T-cell (primary cell): Measurements from ENCODE around the gene C10orf90. TPM values are rescaled to one million over a fixed set of nuclear protein-coding genes. Genes with fewer than 3 reads are reported as not detected.

Experiments
- ATAC-seq, 4 experiments: fragments of 200-7000 bp in 3 of 4; fragments of 150-1000 bp in 1 of 4; cut with Tn5 transposase; replicated peaks in 1 of 4; 1 replicate in 3 of 4; 2 replicates in 1 of 4; pipeline ENCODE4 v1.10.0; 2021; ENCODE audit warnings: moderate library complexity in 3 of 4, mild to moderate bottlenecking in 2 of 4, moderate number of reproducible peaks in 1 of 4
- CTCF ChIA-PET, 2 donors: fragments of 300-600 bp; sonication (Branson Sonifier 250); formaldehyde crosslinking; loops; one replicate each; lab custom pipeline; 2022; ENCODE audit warnings: antibody characterized with exemption in 2 of 2; lab: Charles Lee
- POLR2A ChIA-PET, 2 donors: fragments of 300-600 bp; sonication (Branson Sonifier 250); formaldehyde crosslinking; loops; one replicate each; lab custom pipeline; 2022; ENCODE audit warnings: antibody characterized with exemption in 2 of 2; lab: Charles Lee
- DNase-seq, 35 experiments: peaks; one replicate each; pipeline versions ENCODE4 v3.0.0 to v3.0.0-alpha.2; 2013 to 2023
- H3K27ac ChIP-seq: one replicate; pipeline ENCODE4 v1.5.1; 2013; ENCODE audit warnings: low read length
- H3K27me3 ChIP-seq, 2 experiments: replicated peaks in 1 of 2; 1 replicate in 1 of 2; 2 replicates in 1 of 2; pipeline versions ENCODE4 v1.6.1 to v1.7.0; 2013; ENCODE audit warnings: low read length in 1 of 2, mixed read lengths in 1 of 2; ENCODE audit not compliant: control insufficient read depth in 2 of 2, insufficient read depth in 2 of 2; ENCODE audit errors: extremely low read depth in 1 of 2
- H3K36me3 ChIP-seq, 2 donors: 1 replicate in 1 of 2; 2 replicates in 1 of 2; pipeline versions ENCODE4 v1.6.1 to v1.7.0; 2013; ENCODE audit warnings: low read length in 1 of 2; ENCODE audit not compliant: control insufficient read depth in 2 of 2, insufficient read depth in 1 of 2; ENCODE audit errors: extremely low read depth in 1 of 2
- H3K4me1 ChIP-seq, 2 experiments: 1 replicate in 1 of 2; 2 replicates in 1 of 2; pipeline versions ENCODE4 v1.6.1 to v1.7.0; 2013; ENCODE audit warnings: low read length in 2 of 2, mixed read lengths in 1 of 2; ENCODE audit not compliant: insufficient read depth in 2 of 2, control insufficient read depth in 1 of 2; ENCODE audit errors: extremely low read depth in 1 of 2
- H3K4me3 ChIP-seq, 2 donors: 1 replicate in 1 of 2; 2 replicates in 1 of 2; pipeline versions ENCODE4 v1.5.1 to v1.7.0; 2013; ENCODE audit warnings: mild to moderate bottlenecking in 2 of 2, low read length in 1 of 2, moderate library complexity in 1 of 2; ENCODE audit not compliant: control insufficient read depth in 1 of 2; ENCODE audit errors: extremely low read depth in 1 of 2
- H3K9me3 ChIP-seq: 2 replicates; pipeline ENCODE4 v1.7.0; 2013
- H3K27ac Mint-ChIP-seq, 2 donors: one replicate each; pipeline ENCODE4 v1.8.0; 2020 to 2021; ENCODE audit warnings: mild to moderate bottlenecking in 2 of 2, mixed read lengths in 2 of 2
- H3K27me3 Mint-ChIP-seq, 2 donors: one replicate each; pipeline ENCODE4 v1.8.0; 2021 to 2022; ENCODE audit warnings: mixed read lengths in 2 of 2
- H3K36me3 Mint-ChIP-seq: one replicate; pipeline ENCODE4 v1.8.0; 2021; ENCODE audit warnings: mixed read lengths
- H3K4me1 Mint-ChIP-seq, 3 donors: one replicate each; pipeline ENCODE4 v1.8.0; 2020 to 2022; ENCODE audit warnings: mixed read lengths in 3 of 3, mild to moderate bottlenecking in 1 of 3
- H3K4me3 Mint-ChIP-seq, 3 donors: one replicate each; pipeline ENCODE4 v1.8.0; 2020 to 2022; ENCODE audit warnings: mild to moderate bottlenecking in 3 of 3, mixed read lengths in 3 of 3, moderate library complexity in 3 of 3
- H3K9me3 Mint-ChIP-seq, 3 donors: one replicate each; pipeline ENCODE4 v1.8.0; 2020 to 2022; ENCODE audit warnings: mixed read lengths in 3 of 3
- WGBS: methylation state at CpG from one replicate; pipeline ENCODE4 v1.1.5; 2013; ENCODE audit warnings: missing lambda C conversion rate; ENCODE audit not compliant: insufficient coverage; 5-methylcytosine and 5-hydroxymethylcytosine counted together
- total RNA-seq, 35 experiments: library from RNA in 6 of 35; stranded (reverse) in 6 of 35; fragments of 120-200 nt in 1 of 35; gene quantifications; one replicate each; pipeline versions ENCODE4 v1.2.1 to v1.2.4 and lab custom pipeline; 2013 to 2026

The C10orf90 gene
- total RNA-seq, 5 donors from 2014 or later (not counting 1 experiment from before 2014, with no cell fraction given), result not detected

- Mint-ChIP-seq H3K27me3 (no peaks in the 10 kb centered on the region), H3K4me1 (no peaks in the 10 kb centered on the region), H3K27ac (no peak overlapping the region), H3K9me3 (peaks cover 5 to 10% (median 6%) of the 10 kb centered on the region in 3 donors), H3K36me3 (no peaks in the 10 kb centered on the region), H3K4me3 (no peak overlapping the region)
- H3K36me3 ChIP-seq, result no peaks in the 10 kb centered on the region
- no peaks in the 10 kb centered on the region for H3K27me3 ChIP-seq
- no peaks in the 10 kb centered on the region for H3K9me3 ChIP-seq
- no peak for ATAC-seq
- no peaks in the 10 kb centered on the region for H3K4me1 ChIP-seq
- H3K27ac ChIP-seq, result no peak overlapping the region
- DNase-seq, result no peak
- WGBS, result no CpG with 5 or more reads among the region's 3 CpGs
- ChIA-PET CTCF (no interaction called here), POLR2A (no interaction called here)
- no peak overlapping the region for H3K4me3 ChIP-seq
Measured at GRCh38 chr10:126397156-126397555, 273.3 kb downstream of the C10orf90 start.

GRCh38 chr10:126394948-126395347, 275.5 kb downstream of the C10orf90 start:
- Histone ChIP-seq H3K4me1 (no peaks in the 10 kb centered on the region), H3K27ac (no peak overlapping the region), H3K36me3 (no peaks in the 10 kb centered on the region), H3K9me3 (no peaks in the 10 kb centered on the region), H3K27me3 (peaks cover 0 to 6% of the 10 kb centered on the region in 2 experiments), H3K4me3 (no peak overlapping the region)
- ATAC-seq (no peak), DNase-seq (no peak)
- H3K36me3 Mint-ChIP-seq, result no peaks in the 10 kb centered on the region
- H3K9me3 Mint-ChIP-seq, result peaks cover 3 to 10% (median 10%) of the 10 kb centered on the region in 3 donors
- peaks cover 0 to 3% (median 0%) of the 10 kb centered on the region in 3 donors for H3K4me1 Mint-ChIP-seq
- H3K4me3 Mint-ChIP-seq, result no peak overlapping the region
- peaks cover 4% of the 10 kb centered on the region in 2 donors for H3K27me3 Mint-ChIP-seq
- 85% methylated on average over 2 of the region's 2 CpGs for WGBS
- ChIA-PET POLR2A (no interaction called here), CTCF (no interaction called here)
- no peak overlapping the region for H3K27ac Mint-ChIP-seq

- no peak overlapping the region for H3K27ac ChIP-seq
- Mint-ChIP-seq H3K36me3 (no peaks in the 10 kb centered on the region), H3K27me3 (peaks cover 11 to 14% of the 10 kb centered on the region in 2 donors), H3K27ac (no peak overlapping the region), H3K9me3 (peaks cover 3 to 10% (median 10%) of the 10 kb centered on the region in 3 donors), H3K4me3 (no peak overlapping the region), H3K4me1 (peaks cover 0 to 7% (median 0%) of the 10 kb centered on the region in 3 donors)
- POLR2A ChIA-PET, result interaction anchor here in 1 of 2 donors (0.7 kb wide), 1 partner anchor 154 kb away, joined by 19 read pairs; no protein-coding TSS in a partner anchor
- H3K4me3 ChIP-seq, result no peak overlapping the region
- no peaks in the 10 kb centered on the region for H3K4me1 ChIP-seq
- H3K9me3 ChIP-seq, result no peaks in the 10 kb centered on the region
- CTCF ChIA-PET, result no interaction called here
- H3K36me3 ChIP-seq, result no peaks in the 10 kb centered on the region
- peaks cover 9 to 13% of the 10 kb centered on the region in 2 experiments for H3K27me3 ChIP-seq
- WGBS, result no CpG with 5 or more reads among the region's 4 CpGs
- ATAC-seq, result no peak
- no peak for DNase-seq
Measured at GRCh38 chr10:126393076-126393475, 277.4 kb downstream of the C10orf90 start.

GRCh38 chr10:126392469-126392868, 278.0 kb downstream of the C10orf90 start:
- POLR2A ChIA-PET, result interaction anchor here in 1 of 2 donors (0.7 kb wide), 1 partner anchor 155 kb away, joined by 19 read pairs; no protein-coding TSS in a partner anchor
- H3K27me3 Mint-ChIP-seq, result peaks cover 12 to 15% of the 10 kb centered on the region in 2 donors
- peaks cover 3 to 10% (median 10%) of the 10 kb centered on the region in 3 donors for H3K9me3 Mint-ChIP-seq
- DNase-seq (no peak), ATAC-seq (no peak)
- CTCF ChIA-PET, result no interaction called here
- H3K4me1 Mint-ChIP-seq, result peaks cover 0 to 7% (median 0%) of the 10 kb centered on the region in 3 donors
- no peak overlapping the region for H3K27ac Mint-ChIP-seq
- Histone ChIP-seq H3K4me1 (no peaks in the 10 kb centered on the region), H3K4me3 (no peak overlapping the region), H3K27ac (no peak overlapping the region), H3K36me3 (no peaks in the 10 kb centered on the region), H3K27me3 (peaks cover 9 to 15% of the 10 kb centered on the region in 2 experiments), H3K9me3 (no peaks in the 10 kb centered on the region)
- H3K4me3 Mint-ChIP-seq, result no peak overlapping the region
- no peaks in the 10 kb centered on the region for H3K36me3 Mint-ChIP-seq
- no CpG with 5 or more reads among the region's 8 CpGs for WGBS

GRCh38 chr10:126392068-126392467, 278.4 kb downstream of the C10orf90 start:
- Histone ChIP-seq H3K9me3 (no peaks in the 10 kb centered on the region), H3K36me3 (no peaks in the 10 kb centered on the region), H3K4me3 (no peak overlapping the region), H3K4me1 (peaks cover 0 to 2% of the 10 kb centered on the region in 2 experiments), H3K27ac (no peak overlapping the region), H3K27me3 (peaks cover 9 to 19% of the 10 kb centered on the region in 2 experiments)
- Mint-ChIP-seq H3K27me3 (peaks cover 16 to 19% of the 10 kb centered on the region in 2 donors), H3K36me3 (no peaks in the 10 kb centered on the region), H3K4me3 (no peak overlapping the region), H3K9me3 (peaks cover 3 to 10% (median 10%) of the 10 kb centered on the region in 3 donors), H3K27ac (peak overlapping the region in 1 of 2 donors; percentile 10), H3K4me1 (peaks cover 0 to 10% (median 0%) of the 10 kb centered on the region in 3 donors)
- no peak for DNase-seq
- POLR2A ChIA-PET, result no interaction called here
- no peak for ATAC-seq
- WGBS, result 50% methylated on average over 2 of the region's 6 CpGs
- CTCF ChIA-PET, result no interaction called here

- Histone ChIP-seq H3K27ac (no peak overlapping the region), H3K27me3 (peaks cover 9 to 22% of the 10 kb centered on the region in 2 experiments), H3K36me3 (no peaks in the 10 kb centered on the region), H3K9me3 (no peaks in the 10 kb centered on the region), H3K4me3 (no peak overlapping the region), H3K4me1 (peaks cover 0 to 2% of the 10 kb centered on the region in 2 experiments)
- Mint-ChIP-seq H3K36me3 (no peaks in the 10 kb centered on the region), H3K27me3 (peaks cover 23 to 26% of the 10 kb centered on the region in 2 donors), H3K4me3 (no peak overlapping the region), H3K9me3 (peaks cover 6% of the 10 kb centered on the region in 3 donors), H3K27ac (no peak overlapping the region), H3K4me1 (peaks cover 0 to 14% (median 3%) of the 10 kb centered on the region in 3 donors)
- ATAC-seq, result no peak
- DNase-seq, result no peak
- CTCF ChIA-PET, result no interaction called here
- POLR2A ChIA-PET, result no interaction called here
- WGBS, result 51% methylated on average over 3 of the region's 9 CpGs
Measured at GRCh38 chr10:126391192-126391885, 279.2 kb downstream of the C10orf90 start.
